Measurements from ENCODE around the gene TMPRSS6.
"Not testable (repeated sequence)": the region's sequence is repeated elsewhere in the genome, so short reads cannot be mapped to it uniquely, and the experiment has no call there.

TMPRSS6 gene

GRCh38 chr22:37090920-37091695 lies 18.4 kb downstream of the TMPRSS6 start:
- intact Hi-C loops (cut with DNase I), result no loop called here

DNA sequence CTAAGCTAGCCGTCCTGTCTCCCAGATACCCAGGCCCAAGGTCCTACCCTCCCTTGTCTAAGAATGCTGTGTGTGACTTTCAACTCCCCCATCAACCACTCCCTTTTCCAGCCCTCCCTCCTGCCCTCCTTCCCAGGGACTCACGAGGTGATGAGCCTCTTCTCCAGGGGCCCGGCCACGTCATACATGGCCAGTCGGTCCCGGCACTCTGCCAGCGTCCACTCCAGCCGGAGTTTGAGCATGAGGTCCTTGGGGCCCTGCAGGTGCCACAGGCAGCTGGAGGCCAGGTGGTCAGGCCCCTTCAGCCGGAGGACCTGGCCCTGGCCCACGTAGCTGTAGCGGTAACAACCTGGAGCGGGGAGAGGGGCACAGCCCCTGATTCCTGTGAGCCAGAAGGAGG lies 20.1 kb downstream of the TMPRSS6 start:
- intact Hi-C loops (cut with DNase I), result no loop called here
- DNase-seq, result no peak

More at GRCh38 chr22:37090920-37091695, 18.4 kb downstream of the TMPRSS6 start:
- DNase-seq, result no peak

DNA sequence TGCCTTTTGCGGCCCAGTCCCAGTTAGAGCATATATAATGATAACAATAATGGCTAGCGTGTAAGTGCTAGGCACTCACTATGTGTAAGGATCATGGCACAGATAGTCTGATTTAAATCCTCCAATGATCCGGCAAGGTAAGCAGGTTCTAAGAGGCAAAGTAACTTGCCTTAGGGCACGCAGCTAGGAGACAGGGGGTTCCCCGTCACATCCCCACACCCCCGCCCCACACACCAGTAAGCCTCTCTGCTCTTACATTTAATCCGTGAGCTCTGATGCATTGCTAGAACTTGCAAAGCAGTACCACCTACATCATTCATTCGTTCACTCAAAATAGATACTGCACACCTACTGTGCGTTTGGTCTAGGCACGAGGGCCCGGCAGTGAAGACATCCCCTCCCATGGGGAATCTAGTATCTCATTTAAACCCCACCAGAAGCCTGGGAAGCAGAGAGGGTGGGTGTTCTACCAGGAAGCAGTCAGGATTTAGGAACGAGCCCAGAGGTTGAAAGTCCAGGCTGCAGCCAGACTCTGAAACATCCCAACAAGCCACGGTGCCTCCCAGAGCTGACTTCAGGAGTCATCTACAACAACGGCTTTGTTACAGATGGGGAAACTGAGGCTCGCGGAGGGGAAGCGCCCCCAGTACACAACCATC lies 20.6 kb downstream of the TMPRSS6 start:
- intact Hi-C loops (cut with DNase I), result no loop called here
- DNase-seq, result no peak

GRCh38 chr22:37088108-37088605 lies 21.4 kb downstream of the TMPRSS6 start:
- intact Hi-C loops (cut with DNase I), result no loop called here
- DNase-seq, result no peak

GRCh38 chr22:37086184-37086583 lies 23.3 kb downstream of the TMPRSS6 start:
- intact Hi-C loops (cut with DNase I), result no loop called here
- DNase-seq, result no peak

- intact Hi-C loops (cut with DNase I), result no loop called here
- DNase-seq, result no peak
These were observed 25.1 kb downstream of the TMPRSS6 start for GRCh38 chr22:37084385-37084784.

GRCh38 chr22:37083914-37084313 lies 25.6 kb downstream of the TMPRSS6 start:
- intact Hi-C loops (cut with DNase I), result no loop called here
- DNase-seq, result no peak

GRCh38 chr22:37082251-37082873 lies 27.2 kb downstream of the TMPRSS6 start:
- DNase-seq, result no peak
- intact Hi-C loops (cut with DNase I), result no loop called here

DNA sequence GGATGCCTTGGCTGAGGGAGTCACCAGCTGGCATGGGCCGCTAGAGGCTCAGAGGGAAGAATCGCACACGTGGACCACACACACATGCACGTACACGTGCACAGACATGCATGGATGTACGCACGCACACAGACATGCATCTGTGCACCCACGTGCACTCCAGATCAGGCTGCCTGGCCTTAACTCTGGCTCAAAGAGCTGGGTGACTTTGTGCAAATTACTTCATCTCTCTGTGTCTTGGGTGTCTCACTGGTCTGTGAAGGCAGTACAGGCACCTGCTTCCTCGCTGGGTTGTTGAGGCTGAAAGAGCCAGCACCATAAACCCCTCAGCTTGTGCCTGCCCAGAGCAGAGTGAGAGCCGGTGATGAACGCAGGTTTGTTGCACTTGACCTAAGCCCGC lies 28.7 kb downstream of the TMPRSS6 start:
- intact Hi-C loops (cut with DNase I), result no loop called here
- no peak for DNase-seq

GRCh38 chr22:37080438-37080837 lies 29.1 kb downstream of the TMPRSS6 start:
- intact Hi-C loops (cut with DNase I), result no loop called here
- no peak for DNase-seq

GRCh38 chr22:37079668-37080171 lies 29.8 kb downstream of the TMPRSS6 start:
- DNase-seq, result no peak
- intact Hi-C loops (cut with DNase I), result no loop called here

DNA sequence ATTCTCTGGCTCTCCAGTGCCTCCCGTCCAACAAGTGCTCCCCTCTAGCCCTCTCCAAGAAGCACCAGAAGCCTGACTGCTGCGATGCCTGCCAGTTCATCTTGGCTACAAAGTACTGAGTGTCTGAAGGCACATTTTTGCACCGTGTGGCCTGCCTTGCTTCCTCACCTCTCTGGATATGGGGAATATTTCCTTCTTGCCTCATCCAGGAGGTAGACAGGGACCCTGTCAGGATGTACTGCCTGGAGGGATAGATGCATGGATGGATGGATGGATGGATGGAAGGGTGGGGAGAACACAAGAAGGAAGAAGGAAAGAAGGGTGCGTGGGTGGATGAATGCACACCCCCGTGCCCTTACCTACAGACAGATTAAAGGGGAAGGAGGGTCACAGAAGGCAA lies 30.4 kb downstream of the TMPRSS6 start:
- DNase-seq, result no peak
- intact Hi-C loops (cut with DNase I), result no loop called here

DNA sequence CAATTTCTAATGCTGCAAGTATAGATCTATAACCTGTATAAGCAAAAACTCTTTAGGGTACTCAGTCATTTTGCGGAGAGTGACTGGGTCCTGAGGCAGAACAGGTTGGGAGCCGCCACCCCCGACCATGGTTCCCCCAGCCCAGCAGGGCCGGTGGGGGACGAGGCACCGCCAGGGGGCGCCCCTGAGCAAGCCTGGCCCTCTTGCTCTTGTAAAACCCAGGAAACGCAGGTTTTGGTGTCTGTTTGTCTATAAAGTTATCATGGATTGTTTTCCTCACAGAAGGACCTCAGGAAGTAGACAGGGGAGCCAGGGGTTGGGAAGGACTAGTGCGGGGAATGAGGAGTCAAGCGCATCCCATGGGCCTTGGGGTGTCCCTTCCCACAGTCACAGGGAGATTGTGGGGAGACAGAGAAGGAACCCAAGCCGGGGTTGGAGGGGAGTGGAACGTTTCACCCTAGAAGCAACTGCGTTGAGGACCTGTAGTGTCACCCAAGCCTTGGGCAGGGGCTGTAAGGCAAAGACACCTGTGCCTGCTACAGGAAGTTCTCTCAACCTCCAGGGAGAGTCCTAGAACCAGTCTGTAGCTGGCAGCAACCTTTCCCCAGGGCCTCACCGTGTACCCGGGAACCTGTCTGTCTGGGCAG lies 31.6 kb downstream of the TMPRSS6 start:
- DNase-seq, result peak in 5 of 10 donors; percentile 55 to 91 (median 62)
- intact Hi-C loops (cut with DNase I), result loop anchor here (2.0 kb wide), 1 partner anchor 121 kb away; no protein-coding TSS in a partner anchor

DNA sequence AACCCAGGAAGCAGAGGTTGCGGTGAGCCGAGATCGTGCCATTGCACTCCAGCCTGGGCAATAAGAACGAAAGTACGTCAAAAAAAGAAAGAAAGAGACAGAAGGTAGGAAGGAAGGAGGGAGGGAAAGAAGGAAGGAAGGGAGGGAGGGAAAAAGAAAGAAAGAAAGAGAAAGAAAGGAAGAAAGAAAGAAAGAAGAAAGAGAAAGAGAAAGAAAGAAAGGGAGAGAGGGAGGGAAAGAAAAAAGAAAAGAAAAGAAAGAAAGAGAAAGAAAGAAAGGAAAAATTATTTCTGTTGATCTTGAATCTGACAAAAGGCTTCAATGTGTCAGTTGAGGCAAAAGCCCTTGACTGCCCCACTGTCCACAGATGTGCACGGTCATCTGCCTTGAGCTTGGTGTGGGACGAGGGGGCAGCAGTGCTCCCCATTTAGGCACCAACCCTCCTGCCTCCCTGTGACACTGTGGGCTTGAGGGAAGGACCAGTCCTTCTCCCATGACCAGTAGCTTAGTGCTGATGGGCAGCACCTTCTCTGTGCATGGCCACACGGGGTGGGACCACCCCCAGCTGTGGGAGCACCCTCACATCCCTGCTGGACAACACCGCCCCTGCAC lies 33.6 kb downstream of the TMPRSS6 start:
- no peak for DNase-seq
- intact Hi-C loops (cut with DNase I), result loop anchor here (2.0 kb wide), 1 partner anchor 123 kb away; no protein-coding TSS in a partner anchor

GRCh38 chr22:37075046-37075445 lies 34.5 kb downstream of the TMPRSS6 start:
- intact Hi-C loops (cut with DNase I), result no loop called here
- DNase-seq, result no peak

DNA sequence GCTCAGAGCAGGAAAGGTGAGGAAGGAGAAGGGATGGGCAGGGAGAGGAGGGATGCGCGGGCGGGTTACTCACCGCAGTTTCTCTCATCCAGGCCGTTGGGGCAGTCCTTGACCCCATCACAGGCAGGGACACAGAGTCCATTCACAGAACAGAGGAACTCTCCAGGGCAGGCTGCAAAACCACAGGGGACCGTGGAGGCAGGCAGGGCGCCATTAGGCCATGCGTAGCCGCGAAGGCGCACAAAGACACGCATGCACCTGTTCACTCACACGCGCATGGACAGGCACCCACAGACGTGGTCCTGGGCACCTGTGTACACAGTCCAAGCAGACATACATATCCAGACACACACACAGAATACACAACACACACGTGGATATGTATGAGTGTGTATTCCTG lies 35.0 kb downstream of the TMPRSS6 start:
- DNase-seq, result no peak
- intact Hi-C loops (cut with DNase I), result no loop called here

- intact Hi-C loops (cut with DNase I), result no loop called here
- no peak for DNase-seq
These were observed 36.8 kb downstream of the TMPRSS6 start for GRCh38 chr22:37072673-37073072.

- intact Hi-C loops (cut with DNase I); DNase-seq: not testable (repeated sequence)
These were observed 37.5 kb downstream of the TMPRSS6 start for GRCh38 chr22:37071850-37072592.

GRCh38 chr22:37070744-37071143 lies 38.8 kb downstream of the TMPRSS6 start:
- no peak for DNase-seq
- intact Hi-C loops (cut with DNase I), result no loop called here

Measured in posterior cingulate gyrus (tissue), 11 donors.